ENCODE measurements around the gene ZFP92.
"Not testable (repeated sequence)": the region's sequence is repeated elsewhere in the genome, so short reads cannot be mapped to it uniquely, and the experiment has no call there.

Gene ZFP92

GRCh38 chrX:153388722-153389459 is 22.4 kb upstream of the ZFP92 start:
- TF ChIP-seq CTCF (IDR thresholded peaks at IDR 0.05; ENCODE audit: insufficient read depth, low read length, poor library complexity, severe bottlenecking): no peak
- Histone ChIP-seq H3K27me3 (replicated peaks; ENCODE audit: control insufficient read depth, insufficient read depth, low read length) (no peaks in the 10 kb centered on the region; the same call in 1 of the 2 replicates), H3K4me3 (replicated peaks; ENCODE audit: low read depth, low read length) (no peak overlapping the region), H3K36me3 (ENCODE audit: control insufficient read depth, insufficient read depth, low read length) (no peaks in the 10 kb centered on the region)
- no peak for DNase-seq (ENCODE audit: extremely low read depth, insufficient read length)

GRCh38 chrX:153389460-153389768 is 21.9 kb upstream of the ZFP92 start:
- not testable (repeated sequence) for H3K27me3 ChIP-seq (replicated peaks; ENCODE audit: control insufficient read depth, insufficient read depth, low read length); H3K4me3 ChIP-seq (replicated peaks; ENCODE audit: low read depth, low read length); DNase-seq (ENCODE audit: extremely low read depth, insufficient read length); H3K36me3 ChIP-seq (ENCODE audit: control insufficient read depth, insufficient read depth, low read length)

GRCh38 chrX:153392642-153393321 is 18.5 kb upstream of the ZFP92 start:
- Histone ChIP-seq H3K4me3 (replicated peaks; ENCODE audit: low read depth, low read length) (no peak overlapping the region), H3K36me3 (ENCODE audit: control insufficient read depth, insufficient read depth, low read length) (no peaks in the 10 kb centered on the region), H3K27me3 (replicated peaks; ENCODE audit: control insufficient read depth, insufficient read depth, low read length) (no peaks in the 10 kb centered on the region; the same call in 1 of the 2 replicates)
- DNase-seq (ENCODE audit: extremely low read depth, insufficient read length): no peak
- TF ChIP-seq CTCF (IDR thresholded peaks at IDR 0.05; ENCODE audit: insufficient read depth, low read length, poor library complexity, severe bottlenecking): no peak

- Histone ChIP-seq H3K4me3 (replicated peaks; ENCODE audit: low read depth, low read length) (no peak overlapping the region), H3K27me3 (replicated peaks; ENCODE audit: control insufficient read depth, insufficient read depth, low read length) (no peaks in the 10 kb centered on the region), H3K36me3 (ENCODE audit: control insufficient read depth, insufficient read depth, low read length) (no peaks in the 10 kb centered on the region)
- no peak for DNase-seq (ENCODE audit: extremely low read depth, insufficient read length)
- no peak for TF ChIP-seq CTCF (IDR thresholded peaks at IDR 0.05; ENCODE audit: insufficient read depth, low read length, poor library complexity, severe bottlenecking)
Measured at GRCh38 chrX:153394612-153395011, 16.7 kb upstream of the ZFP92 start.

GRCh38 chrX:153395613-153396319 is 15.5 kb upstream of the ZFP92 start:
- Histone ChIP-seq H3K36me3 (ENCODE audit: control insufficient read depth, insufficient read depth, low read length) (no peaks in the 10 kb centered on the region), H3K27me3 (replicated peaks; ENCODE audit: control insufficient read depth, insufficient read depth, low read length) (no peaks in the 10 kb centered on the region), H3K4me3 (replicated peaks; ENCODE audit: low read depth, low read length) (no peak overlapping the region)
- TF ChIP-seq CTCF (IDR thresholded peaks at IDR 0.05; ENCODE audit: insufficient read depth, low read length, poor library complexity, severe bottlenecking): no peak
- no peak for DNase-seq (ENCODE audit: extremely low read depth, insufficient read length)

Data from GM06990 (cell line).